ENCODE data around the gene FLNB. TPM values are rescaled to one million over a fixed set of nuclear protein-coding genes. Genes with fewer than 3 reads are reported as not detected.

The FLNB gene
- polyA plus RNA-seq, 1 donor from 2014 or later, result 10.3 TPM

GRCh38 chr3:58198362-58198761 is 190.1 kb downstream of the FLNB start:
- Histone ChIP-seq H3K36me3 (ENCODE audit: insufficient read depth, low read length) (no peaks in the 10 kb centered on the region), H3K27ac (ENCODE audit: low read length) (no peak overlapping the region), H3K79me2 (replicated peaks; ENCODE audit: insufficient read depth, low read length) (no peaks in the 10 kb centered on the region), H4K20me1 (ENCODE audit: insufficient read depth) (no peaks in the 10 kb centered on the region), H3F3A (ENCODE audit: insufficient read depth, low read length, poor library complexity, severe bottlenecking) (no peaks in the 10 kb centered on the region), H3K4me2 (ENCODE audit: low read length) (no peak overlapping the region), H3K9ac (ENCODE audit: low read length) (no peak overlapping the region), H3K4me3 (ENCODE audit: low read length) (no peak overlapping the region), H3K9me3 (ENCODE audit: low read length) (no peaks in the 10 kb centered on the region), H3K27me3 (ENCODE audit: insufficient read depth, low read depth, low read length) (no peaks in the 10 kb centered on the region), H3K9me2 (ENCODE audit: insufficient read depth, low read length) (no peaks in the 10 kb centered on the region), H2AFZ (ENCODE audit: low read depth, low read length) (no peak overlapping the region)
- TF ChIP-seq SMC3 (conservative IDR thresholded peaks at IDR 0.05; ENCODE audit: poor library complexity) (no peak), MXI1 (conservative IDR thresholded peaks at IDR 0.05; ENCODE audit: poor library complexity, severe bottlenecking) (no peak)

- H3K36me3 ChIP-seq (ENCODE audit: insufficient read depth, low read length), result no peaks in the 10 kb centered on the region
- H3K4me3 ChIP-seq (ENCODE audit: low read length), result no peak overlapping the region
- no peaks in the 10 kb centered on the region for H3K9me2 ChIP-seq (ENCODE audit: insufficient read depth, low read length)
- H3K27ac ChIP-seq (ENCODE audit: low read length), result no peak overlapping the region
- H4K20me1 ChIP-seq (ENCODE audit: insufficient read depth), result no peaks in the 10 kb centered on the region
- TF ChIP-seq EZH2 (IDR thresholded peaks at IDR 0.05; ENCODE audit: borderline replicate concordance, insufficient read depth, low read length, poor library complexity, severe bottlenecking) (no peak), CTCF (IDR thresholded peaks at IDR 0.05; ENCODE audit: poor library complexity, severe bottlenecking) (no peak), MXI1 (conservative IDR thresholded peaks at IDR 0.05; ENCODE audit: poor library complexity, severe bottlenecking) (no peak)
- no peaks in the 10 kb centered on the region for H3K27me3 ChIP-seq (ENCODE audit: insufficient read depth, low read depth, low read length)
- no peak overlapping the region for H3K4me2 ChIP-seq (ENCODE audit: low read length)
- H3K9ac ChIP-seq (ENCODE audit: low read length), result no peak overlapping the region
- H3K79me2 ChIP-seq (replicated peaks; ENCODE audit: insufficient read depth, low read length), result no peaks in the 10 kb centered on the region
- H3K9me3 ChIP-seq (ENCODE audit: low read length), result no peaks in the 10 kb centered on the region
- H3F3A ChIP-seq (ENCODE audit: insufficient read depth, low read length, poor library complexity, severe bottlenecking), result no peaks in the 10 kb centered on the region
- no peak overlapping the region for H2AFZ ChIP-seq (ENCODE audit: low read depth, low read length)
Observed at GRCh38 chr3:58198804-58199203, 190.6 kb downstream of the FLNB start.

- H2AFZ ChIP-seq (ENCODE audit: low read depth, low read length), result no peak overlapping the region
- H3K9ac ChIP-seq (ENCODE audit: low read length), result no peak overlapping the region
- no peak overlapping the region for H3K4me2 ChIP-seq (ENCODE audit: low read length)
- TF ChIP-seq CTCF (IDR thresholded peaks at IDR 0.05; ENCODE audit: poor library complexity, severe bottlenecking) (no peak), EP300 (conservative IDR thresholded peaks at IDR 0.05; ENCODE audit: poor library complexity, severe bottlenecking) (no peak), REST (IDR thresholded peaks at IDR 0.05; ENCODE audit: borderline replicate concordance) (no peak), RAD21 (conservative IDR thresholded peaks at IDR 0.05) (no peak), EZH2 (IDR thresholded peaks at IDR 0.05; ENCODE audit: borderline replicate concordance, insufficient read depth, low read length, poor library complexity, severe bottlenecking) (no peak), MXI1 (conservative IDR thresholded peaks at IDR 0.05; ENCODE audit: poor library complexity, severe bottlenecking) (no peak), SMC3 (conservative IDR thresholded peaks at IDR 0.05; ENCODE audit: poor library complexity) (no peak), POLR2AphosphoS5 (IDR thresholded peaks at IDR 0.05) (no peak), TAF1 (IDR thresholded peaks at IDR 0.05; ENCODE audit: low read depth) (no peak)
- no peaks in the 10 kb centered on the region for H3K9me3 ChIP-seq (ENCODE audit: low read length)
- H3K9me2 ChIP-seq (ENCODE audit: insufficient read depth, low read length), result no peaks in the 10 kb centered on the region
- no peaks in the 10 kb centered on the region for H3K36me3 ChIP-seq (ENCODE audit: insufficient read depth, low read length)
- no peaks in the 10 kb centered on the region for H3K79me2 ChIP-seq (replicated peaks; ENCODE audit: insufficient read depth, low read length)
- no peak overlapping the region for H3K27ac ChIP-seq (ENCODE audit: low read length)
- H3K4me3 ChIP-seq (ENCODE audit: low read length), result no peak overlapping the region
- no peaks in the 10 kb centered on the region for H3K27me3 ChIP-seq (ENCODE audit: insufficient read depth, low read depth, low read length)
- H3F3A ChIP-seq (ENCODE audit: insufficient read depth, low read length, poor library complexity, severe bottlenecking), result no peaks in the 10 kb centered on the region
- H4K20me1 ChIP-seq (ENCODE audit: insufficient read depth), result no peaks in the 10 kb centered on the region
Observed at GRCh38 chr3:58200121-58200709, 192.0 kb downstream of the FLNB start.
